Parathyroid adenoma (tissue), 2 donors: ENCODE results near the gene MON1A.

Experiments
- H2AFZ ChIP-seq: fragments of 300-600 bp; sonication (generic); one replicate; pipeline ENCODE4 v1.7.0; 2017; ENCODE audit warnings: antibody characterized with exemption, mild to moderate bottlenecking
- H3K27ac ChIP-seq: fragments of 300-600 bp; sonication (generic); one replicate; pipeline ENCODE4 v1.7.0; 2017
- H3K27me3 ChIP-seq: fragments of 300-600 bp; sonication (generic); one replicate; pipeline ENCODE4 v1.7.0; 2017; ENCODE audit warnings: low read length; ENCODE audit not compliant: control insufficient read depth, insufficient read depth
- H3K36me3 ChIP-seq: fragments of 300-600 bp; sonication (generic); one replicate; pipeline ENCODE4 v1.7.0; 2017; ENCODE audit warnings: low read length; ENCODE audit not compliant: control insufficient read depth, insufficient read depth
- H3K4me1 ChIP-seq: fragments of 300-600 bp; sonication (generic); one replicate; pipeline ENCODE4 v1.7.0; 2017; ENCODE audit warnings: control low read depth
- H3K4me2 ChIP-seq: fragments of 300-600 bp; sonication (generic); one replicate; pipeline ENCODE4 v1.7.0; 2017; ENCODE audit warnings: low read length
- H3K4me3 ChIP-seq: fragments of 300-600 bp; sonication (generic); one replicate; pipeline ENCODE4 v1.7.0; 2017; ENCODE audit warnings: low read depth, low read length
- H3K79me2 ChIP-seq: fragments of 300-600 bp; sonication (generic); one replicate; pipeline ENCODE4 v1.7.0; 2017; ENCODE audit warnings: control low read depth
- H3K9ac ChIP-seq: fragments of 300-600 bp; sonication (generic); one replicate; pipeline ENCODE4 v1.7.0; 2017; ENCODE audit warnings: mild to moderate bottlenecking
- H3K9me3 ChIP-seq: fragments of 300-600 bp; sonication (generic); one replicate; pipeline ENCODE4 v1.7.0; 2017; ENCODE audit warnings: low read length; ENCODE audit not compliant: control insufficient read depth
- CTCF ChIP-seq: fragments of 300-600 bp; sonication (generic); IDR thresholded peaks from one replicate; pipeline ENCODE4 v1.7.0; 2017; ENCODE audit warnings: antibody characterized with exemption, mild to moderate bottlenecking
- donor health status: primary hyperparathyroidism.

Gene MON1A

GRCh38 chr3:49878686-49879085 is 50.9 kb downstream of the MON1A start:
- no peak for TF ChIP-seq CTCF
- no peaks in the 10 kb centered on the region for H3K79me2 ChIP-seq
- no peak overlapping the region for H3K9ac ChIP-seq
- H3K27ac ChIP-seq: no peak overlapping the region
- no peaks in the 10 kb centered on the region for H3K4me1 ChIP-seq
- no peak overlapping the region for H3K4me3 ChIP-seq
- H2AFZ ChIP-seq: no peak overlapping the region
- no peaks in the 10 kb centered on the region for H3K9me3 ChIP-seq
- H3K27me3 ChIP-seq: no peaks in the 10 kb centered on the region
- H3K36me3 ChIP-seq: no peaks in the 10 kb centered on the region
- no peak overlapping the region for H3K4me2 ChIP-seq

GRCh38 chr3:49877716-49878115 is 51.9 kb downstream of the MON1A start:
- Histone ChIP-seq H3K9me3 (no peaks in the 10 kb centered on the region), H3K36me3 (no peaks in the 10 kb centered on the region), H3K27ac (no peak overlapping the region), H3K4me3 (no peak overlapping the region), H3K27me3 (no peaks in the 10 kb centered on the region), H3K79me2 (no peaks in the 10 kb centered on the region), H2AFZ (no peak overlapping the region), H3K9ac (no peak overlapping the region), H3K4me1 (no peaks in the 10 kb centered on the region), H3K4me2 (no peak overlapping the region)
- TF ChIP-seq CTCF: no peak

GRCh38 chr3:49876567-49876966 is 53.0 kb downstream of the MON1A start:
- no peak for TF ChIP-seq CTCF
- no peaks in the 10 kb centered on the region for H3K4me1 ChIP-seq
- H3K36me3 ChIP-seq: no peaks in the 10 kb centered on the region
- H3K4me2 ChIP-seq: no peak overlapping the region
- no peaks in the 10 kb centered on the region for H3K9me3 ChIP-seq
- H3K27ac ChIP-seq: no peak overlapping the region
- H3K79me2 ChIP-seq: no peaks in the 10 kb centered on the region
- no peaks in the 10 kb centered on the region for H3K27me3 ChIP-seq
- H3K9ac ChIP-seq: no peak overlapping the region
- no peak overlapping the region for H2AFZ ChIP-seq
- no peak overlapping the region for H3K4me3 ChIP-seq

- Histone ChIP-seq H3K79me2 (no peaks in the 10 kb centered on the region), H3K36me3 (no peaks in the 10 kb centered on the region), H3K4me3 (no peak overlapping the region), H3K9ac (no peak overlapping the region), H3K27ac (no peak overlapping the region), H3K27me3 (peaks cover 8% of the 10 kb centered on the region), H3K4me2 (no peak overlapping the region), H3K4me1 (peaks cover 3% of the 10 kb centered on the region), H3K9me3 (no peaks in the 10 kb centered on the region), H2AFZ (no peak overlapping the region)
- TF ChIP-seq CTCF: no peak
These were observed 56.0 kb downstream of the MON1A start for GRCh38 chr3:49873623-49874022.

DNA sequence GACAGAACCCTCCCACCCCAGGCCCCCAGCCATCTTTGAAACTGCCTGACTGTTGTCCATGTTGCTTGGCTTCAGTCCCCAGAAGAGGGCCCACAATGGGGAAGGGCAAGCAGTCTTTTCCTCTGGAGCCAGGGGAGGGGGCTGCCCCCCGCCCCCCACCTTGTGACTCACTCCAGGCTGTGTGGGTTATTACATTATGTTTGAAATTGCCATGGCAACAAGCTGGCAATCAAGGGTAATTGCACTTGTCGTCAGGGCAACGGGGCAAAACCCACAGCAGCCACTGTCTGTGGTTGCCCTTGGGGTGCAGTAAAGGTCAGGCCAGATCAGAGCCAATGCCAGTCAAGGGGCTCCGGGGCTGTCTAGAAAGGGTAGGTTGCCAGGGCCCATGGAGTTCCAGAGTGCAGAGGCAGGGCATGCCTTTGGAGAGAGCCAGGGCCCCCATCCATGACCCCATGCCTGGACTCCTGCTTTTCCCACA is 56.8 kb downstream of the MON1A start:
- Histone ChIP-seq H2AFZ (no peak overlapping the region), H3K27ac (no peak overlapping the region), H3K79me2 (no peaks in the 10 kb centered on the region), H3K36me3 (no peaks in the 10 kb centered on the region), H3K4me1 (peaks cover 3% of the 10 kb centered on the region), H3K4me3 (no peak overlapping the region), H3K4me2 (no peak overlapping the region), H3K9me3 (no peaks in the 10 kb centered on the region), H3K9ac (no peak overlapping the region), H3K27me3 (peaks cover 12% of the 10 kb centered on the region)
- TF ChIP-seq CTCF: no peak
